Transverse colon (tissue), 4 donors: ENCODE results near the gene CD101.

Experiments used
- CTCF ChIP-seq, 5 experiments: fragments of 200-600 bp in 3 of 5; fragments of 450-650 bp in 2 of 5; sonication (generic) in 3 of 5; IDR thresholded peaks; 1 replicate in 2 of 5; 2 replicates in 3 of 5; pipeline ENCODE4 v1.5.1; 2016 to 2017; ENCODE audit warnings: antibody characterized with exemption in 5 of 5, inconsistent platforms in 3 of 5, mild to moderate bottlenecking in 2 of 5, moderate library complexity in 1 of 5
- POLR2AphosphoS5 ChIP-seq, 3 donors: sonication (generic); formaldehyde crosslinking; IDR thresholded peaks; one replicate each; pipeline ENCODE4 v1.6.1; 2016; ENCODE audit warnings: antibody characterized with exemption in 3 of 3

GRCh38 chr1:117070124-117070523, 68.6 kb downstream of the CD101 start:
- TF ChIP-seq POLR2AphosphoS5 (IDR thresholded peaks at IDR 0.05) = no peak
- no peak for TF ChIP-seq CTCF (IDR thresholded peaks at IDR 0.05)
